K562 (cell line): ENCODE measurements around the gene AMFR. TPM values are rescaled to one million over a fixed set of nuclear protein-coding genes. Genes with fewer than 3 reads are reported as not detected.

Experiments
- CSDE1 ChIP-seq, 2 experiments: fragments of 450-650 bp; IDR thresholded peaks; 2 replicates each; pipeline ENCODE4 v1.6.1; 2016; ENCODE audit warnings: mild to moderate bottlenecking in 1 of 2
- DEAF1 ChIP-seq: fragments of 450-650 bp; formaldehyde crosslinking; IDR thresholded peaks from 2 replicates; pipeline ENCODE4 v1.4.0; 2020; ENCODE audit warnings: mild to moderate bottlenecking, moderate library complexity
- ID3 ChIP-seq, 2 experiments: fragments of 250-450 bp in 1 of 2; fragments of 450-650 bp in 1 of 2; sonication (Bioruptor Pico) in 1 of 2; IDR thresholded peaks; 2 replicates each; pipeline versions ENCODE4 v1.6.1 to v1.8.0; 2016 to 2021; ENCODE audit warnings: mild to moderate bottlenecking in 2 of 2, moderate library complexity in 2 of 2, missing compliant biosample characterization in 1 of 2, missing genetic modification characterization in 1 of 2
- MAZ ChIP-seq, 2 experiments: fragments of 450-650 bp in 1 of 2; sonication (generic) in 1 of 2; formaldehyde crosslinking; IDR thresholded peaks in 1 of 2; conservative IDR thresholded peaks in 1 of 2; 2 replicates each; pipeline versions ENCODE4 v1.4.0 to v1.5.0; 2020; ENCODE audit warnings: mild to moderate bottlenecking in 1 of 2, missing genetic modification reagents in 1 of 2
- RBM25 ChIP-seq: fragments of 200-400 bp; formaldehyde crosslinking; IDR thresholded peaks from 2 replicates; pipeline ENCODE4 v1.6.1; 2018; ENCODE audit warnings: low read length, low read depth, moderate library complexity; ENCODE audit not compliant: severe bottlenecking
- SP2 ChIP-seq: IDR thresholded peaks from 2 replicates; pipeline ENCODE4 v1.6.1; 2011; ENCODE audit warnings: mild to moderate bottlenecking, low read depth, low read length, moderate library complexity; ENCODE audit not compliant: poor library complexity, severe bottlenecking; ENCODE audit errors: extremely low read depth
- ZC3H8 ChIP-seq: fragments of 450-650 bp; IDR thresholded peaks from 2 replicates; pipeline ENCODE4 v1.6.1; 2017
- ZNF3 ChIP-seq: fragments of 250-450 bp; sonication (Bioruptor Pico); IDR thresholded peaks from 2 replicates; pipeline ENCODE4 v1.5.0; 2021; ENCODE audit warnings: mild to moderate bottlenecking, moderate library complexity
- ZNF655 ChIP-seq: fragments of 250-450 bp; sonication (Bioruptor Pico); IDR thresholded peaks from 2 replicates; pipeline ENCODE4 v1.5.0; 2021
- polyA plus RNA-seq, 8 experiments: library from polyadenylated mRNA; depleted of rRNA in 4 of 8; stranded (reverse) in 5 of 8; unstranded in 3 of 8; fragments of >200 nt; fragmentation: Nextera tagmentation in 2 of 8; fragmentation: Illumina TruSeq in 1 of 8; extraction: Ambion mirVana in 2 of 8; extraction: Trizol in 1 of 8; gene quantifications; 2 replicates each; pipeline versions ENCODE4 v1.2.1 to v1.2.3, GENCODE V29; 2011 to 2014; ENCODE audit warnings: inconsistent platforms in 1 of 8, missing spikeins in 1 of 8
- total RNA-seq, 7 experiments: library from RNA; depleted of rRNA in 6 of 7; stranded (reverse); fragments of >200 nt in 6 of 7; fragmentation: Illumina TruSeq in 2 of 7; extraction: Trizol in 2 of 7; gene quantifications; 2 replicates each; pipeline versions ENCODE4 v1.2.1 to v1.2.3, GENCODE V29; 2011 to 2021; ENCODE audit warnings: low replicate concordance in 1 of 7
- TF ChIP-seq, protein P1 (sequence below): fragments of 450-650 bp; IDR thresholded peaks from 2 replicates; pipeline ENCODE4 v1.7.0; 2016; ENCODE audit warnings: borderline replicate concordance

AMFR gene
- total and polyA plus RNA-seq, 9 of the 15 experiments (the other 6 are each of a cell fraction or from before 2014, with no cell fraction given) = 15.6 to 113 (median 58.4) TPM

GRCh38 chr16:56356276-56357240 lies 68.8 kb downstream of the AMFR start (continued):
- TF ChIP-seq DEAF1 (CRISPR knock-in tag) (peak; percentile 59; the same call in 1 of the 2 replicates), SP2 (no peak), CSDE1 (IDR thresholded peaks at IDR 0.05) (no peak), RBM25 (no peak), ZNF655 (CRISPR knock-in tag) (no peak), ID3 (CRISPR knock-in tag; IDR thresholded peaks at IDR 0.05) (no peak), ID3 (tag; IDR thresholded peaks at IDR 0.05) (no peak), MAZ (CRISPR knock-in tag; conservative IDR thresholded peaks at IDR 0.05 in 1 of 2, IDR thresholded peaks at IDR 0.05 in 1 of 2) (peak in 1 of 2 experiments; percentile 37; a peak in 2 of 4 replicates), ZNF3 (no peak), ZC3H8 (no peak)
- TF ChIP-seq, protein P1, sequence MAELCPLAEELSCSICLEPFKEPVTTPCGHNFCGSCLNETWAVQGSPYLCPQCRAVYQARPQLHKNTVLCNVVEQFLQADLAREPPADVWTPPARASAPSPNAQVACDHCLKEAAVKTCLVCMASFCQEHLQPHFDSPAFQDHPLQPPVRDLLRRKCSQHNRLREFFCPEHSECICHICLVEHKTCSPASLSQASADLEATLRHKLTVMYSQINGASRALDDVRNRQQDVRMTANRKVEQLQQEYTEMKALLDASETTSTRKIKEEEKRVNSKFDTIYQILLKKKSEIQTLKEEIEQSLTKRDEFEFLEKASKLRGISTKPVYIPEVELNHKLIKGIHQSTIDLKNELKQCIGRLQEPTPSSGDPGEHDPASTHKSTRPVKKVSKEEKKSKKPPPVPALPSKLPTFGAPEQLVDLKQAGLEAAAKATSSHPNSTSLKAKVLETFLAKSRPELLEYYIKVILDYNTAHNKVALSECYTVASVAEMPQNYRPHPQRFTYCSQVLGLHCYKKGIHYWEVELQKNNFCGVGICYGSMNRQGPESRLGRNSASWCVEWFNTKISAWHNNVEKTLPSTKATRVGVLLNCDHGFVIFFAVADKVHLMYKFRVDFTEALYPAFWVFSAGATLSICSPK = no peak
